ENCODE results near the gene C16orf92. TPM values are rescaled to one million over a fixed set of nuclear protein-coding genes. Genes with fewer than 3 reads are reported as not detected.

Gene C16orf92
- total RNA-seq, 3 donors from 2014 or later = not detected

- H3K27me3 ChIP-seq = peaks cover 0 to 32% of the 10 kb centered on the region in 2 donors
Measured at GRCh38 chr16:30024451-30024850, 1.5 kb downstream of the C16orf92 start.

GRCh38 chr16:30025156-30025555, 2.2 kb downstream of the C16orf92 start:
- Histone ChIP-seq H3K27ac (no peak overlapping the region), H3K36me3 (no peaks in the 10 kb centered on the region), H3K4me1 (no peaks in the 10 kb centered on the region), H3K27me3 (peaks cover under 1 to 39% of the 10 kb centered on the region in 2 donors), H3K9me3 (no peaks in the 10 kb centered on the region), H3K4me3 (no peak overlapping the region)
- DNase-seq (ENCODE audit: low spot score in 2 of 2) = no peak
- no peak for TF ChIP-seq CTCF (IDR thresholded peaks at IDR 0.05)
- no peak for TF ChIP-seq POLR2AphosphoS5 (IDR thresholded peaks at IDR 0.05)
- no peak for TF ChIP-seq POLR2A (IDR thresholded peaks at IDR 0.05)
- intact Hi-C loops (cut with DNase I; ENCODE audit: low total_unique reads) = no loop called here

More at GRCh38 chr16:30024451-30024850, 1.5 kb downstream of the C16orf92 start:
- H3K36me3 ChIP-seq = no peaks in the 10 kb centered on the region
- no peak for TF ChIP-seq CTCF (IDR thresholded peaks at IDR 0.05)
- TF ChIP-seq POLR2A (IDR thresholded peaks at IDR 0.05) = no peak
- TF ChIP-seq POLR2AphosphoS5 (IDR thresholded peaks at IDR 0.05) = no peak
- no peak overlapping the region for H3K4me3 ChIP-seq
- no peaks in the 10 kb centered on the region for H3K4me1 ChIP-seq
- intact Hi-C loops (cut with DNase I; ENCODE audit: low total_unique reads) = no loop called here
- no peak for DNase-seq (ENCODE audit: low spot score in 2 of 2)
- H3K9me3 ChIP-seq = no peaks in the 10 kb centered on the region
- H3K27ac ChIP-seq = no peak overlapping the region

DNA sequence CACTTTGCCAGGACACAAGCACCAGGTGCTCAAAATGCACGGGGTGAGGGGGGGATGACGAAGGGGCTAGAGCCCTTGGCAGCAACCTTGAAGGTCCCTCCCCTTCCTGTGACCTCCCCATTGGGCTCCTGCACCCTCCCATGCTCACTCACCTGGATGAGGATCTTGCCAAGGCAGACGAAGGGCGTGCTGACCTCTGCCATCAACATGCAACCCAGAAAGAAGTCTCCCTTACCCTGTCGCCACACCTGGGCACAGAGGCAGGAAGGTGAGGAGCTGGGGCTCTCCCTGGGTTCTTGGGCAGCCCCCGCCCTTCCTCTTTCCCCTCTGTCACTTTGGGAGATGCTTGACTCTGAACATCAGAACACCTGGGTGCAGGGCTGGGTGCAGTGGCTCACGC, 2.6 kb downstream of the C16orf92 start:
- Histone ChIP-seq H3K9me3 (no peaks in the 10 kb centered on the region), H3K27me3 (peaks cover 3 to 43% of the 10 kb centered on the region in 2 donors), H3K36me3 (no peaks in the 10 kb centered on the region), H3K27ac (no peak overlapping the region), H3K4me3 (no peak overlapping the region), H3K4me1 (no peaks in the 10 kb centered on the region)
- intact Hi-C loops (cut with DNase I; ENCODE audit: low total_unique reads) = no loop called here
- DNase-seq (ENCODE audit: low spot score in 2 of 2) = no peak
- TF ChIP-seq CTCF (IDR thresholded peaks at IDR 0.05) (no peak), POLR2A (IDR thresholded peaks at IDR 0.05) (no peak), POLR2AphosphoS5 (IDR thresholded peaks at IDR 0.05) (no peak)

- no peak overlapping the region for H3K4me3 ChIP-seq
- H3K9me3 ChIP-seq = no peaks in the 10 kb centered on the region
- intact Hi-C loops (cut with DNase I; ENCODE audit: low total_unique reads) = no loop called here
- TF ChIP-seq POLR2A (IDR thresholded peaks at IDR 0.05) (no peak), CTCF (IDR thresholded peaks at IDR 0.05) (no peak), POLR2AphosphoS5 (IDR thresholded peaks at IDR 0.05) (no peak)
- no peak for DNase-seq (ENCODE audit: low spot score in 2 of 2)
- H3K27me3 ChIP-seq = peaks cover 8 to 52% of the 10 kb centered on the region in 2 donors
- no peaks in the 10 kb centered on the region for H3K36me3 ChIP-seq
- H3K27ac ChIP-seq = no peak overlapping the region
- no peaks in the 10 kb centered on the region for H3K4me1 ChIP-seq
Measured at GRCh38 chr16:30026449-30026848, 3.5 kb downstream of the C16orf92 start.

DNA sequence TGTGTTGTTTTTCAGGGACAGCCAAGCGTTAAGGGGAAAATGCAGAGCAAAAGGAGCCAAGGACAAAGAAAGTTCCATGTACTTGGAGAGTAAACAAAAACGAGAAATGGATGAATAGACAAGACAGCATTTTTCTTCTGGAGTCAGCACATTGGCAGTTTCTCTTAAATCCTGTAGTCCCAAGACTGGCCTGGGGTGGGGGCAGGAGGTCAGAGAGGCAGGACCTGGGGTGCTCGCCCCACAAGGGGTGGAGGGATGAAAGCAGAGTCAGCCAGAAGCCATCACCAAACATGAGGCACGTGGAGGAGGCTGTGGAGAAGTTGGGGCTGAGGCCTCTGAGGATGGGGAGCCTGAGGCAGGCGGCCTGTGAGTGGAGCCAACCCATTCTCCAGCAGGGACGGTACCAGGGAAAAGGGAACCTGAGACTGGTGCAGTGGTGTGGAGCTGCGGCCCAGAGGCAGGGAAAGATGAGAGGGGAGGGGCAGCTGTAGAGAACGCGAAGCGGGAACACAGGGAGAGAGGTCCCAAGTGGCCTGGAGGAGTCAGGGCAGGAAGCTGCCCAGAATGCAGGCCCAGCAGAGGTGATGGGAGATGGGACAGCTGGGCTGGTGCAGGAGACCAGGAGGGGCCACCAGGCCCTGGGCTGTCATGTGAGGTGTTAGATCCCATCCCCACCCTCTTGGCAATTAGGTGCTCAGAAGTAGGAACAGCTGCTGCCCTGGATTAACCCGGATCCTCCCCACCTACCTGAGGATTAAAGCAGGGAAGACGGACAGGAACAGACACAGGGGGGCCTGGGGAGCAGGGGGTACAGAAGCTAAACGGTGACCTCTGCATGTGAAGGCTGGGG, 4.8 kb downstream of the C16orf92 start:
- no peaks in the 10 kb centered on the region for H3K36me3 ChIP-seq
- H3K4me3 ChIP-seq = no peak overlapping the region
- no peak for TF ChIP-seq POLR2AphosphoS5 (IDR thresholded peaks at IDR 0.05)
- H3K27ac ChIP-seq = no peak overlapping the region
- no peaks in the 10 kb centered on the region for H3K4me1 ChIP-seq
- DNase-seq (ENCODE audit: low spot score in 2 of 2) = no peak
- intact Hi-C loops (cut with DNase I; ENCODE audit: low total_unique reads) = no loop called here
- H3K9me3 ChIP-seq = no peaks in the 10 kb centered on the region
- H3K27me3 ChIP-seq = peaks cover 14 to 65% of the 10 kb centered on the region in 2 donors
